Measurements from ENCODE around the gene NEU1.
"Not testable (repeated sequence)": the region's sequence is repeated elsewhere in the genome, so short reads cannot be mapped to it uniquely, and the experiment has no call there.

The NEU1 gene

DNA sequence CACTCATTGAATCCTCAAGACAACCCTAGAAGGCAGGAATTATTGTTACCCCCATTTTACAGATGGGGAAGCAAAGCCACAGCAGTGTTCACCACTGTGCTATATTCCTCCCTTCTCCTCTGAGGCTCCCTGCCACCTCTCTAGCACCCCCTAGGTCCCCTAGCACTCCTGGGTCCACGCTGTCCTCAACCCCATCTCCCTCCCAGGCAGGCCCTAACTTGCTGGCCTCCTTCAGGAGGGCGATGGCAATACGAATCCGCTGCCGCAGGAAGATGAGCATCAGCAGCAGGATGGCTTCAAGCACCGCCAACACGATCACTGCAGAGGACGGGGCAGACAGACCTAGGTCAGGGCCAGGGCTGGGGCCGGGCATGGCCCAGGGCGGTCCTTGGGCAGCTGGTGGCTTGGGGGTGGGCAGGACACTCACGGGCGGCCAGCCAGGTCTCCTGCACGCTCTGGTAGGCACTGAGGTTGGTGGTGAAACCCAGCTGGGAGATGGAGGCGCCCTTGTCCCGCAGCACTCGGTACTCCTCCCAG is 7.8 kb upstream of the NEU1 start:
- Mint-ChIP-seq H3K4me3 (no peak overlapping the region), H3K9me3 (ENCODE audit: low read depth) (no peaks in the 10 kb centered on the region), H3K27me3 (no peaks in the 10 kb centered on the region)

DNA sequence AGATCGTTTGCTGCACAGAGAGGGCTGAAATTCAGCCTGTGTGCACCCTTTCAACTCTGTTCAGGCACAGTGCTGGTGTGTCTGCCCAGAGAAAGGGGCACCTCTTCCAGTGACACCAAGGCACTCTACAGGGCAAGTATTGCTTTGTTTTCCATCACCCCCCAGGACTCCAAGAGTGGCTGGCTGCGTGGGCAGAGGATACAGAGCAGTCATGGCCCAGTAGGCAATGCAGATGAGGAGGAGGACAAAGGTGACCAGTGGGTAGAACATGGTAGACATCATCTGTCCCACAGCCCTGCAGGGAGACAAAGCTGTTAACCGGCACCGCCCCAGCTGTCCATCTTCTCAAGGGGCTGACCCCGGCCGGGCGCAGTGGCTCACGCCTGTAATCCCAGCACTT is 6.7 kb upstream of the NEU1 start:
- H3K27me3 Mint-ChIP-seq = no peaks in the 10 kb centered on the region
- H3K36me3 Mint-ChIP-seq = no peaks in the 10 kb centered on the region
- H3K4me3 Mint-ChIP-seq = no peak overlapping the region
- no peaks in the 10 kb centered on the region for H3K4me1 Mint-ChIP-seq (ENCODE audit: low read depth)
- H3K27ac Mint-ChIP-seq = no peak overlapping the region
- no peaks in the 10 kb centered on the region for H3K9me3 Mint-ChIP-seq (ENCODE audit: low read depth)

More for the DNA sequence above, 7.8 kb upstream of the NEU1 start:
- no peaks in the 10 kb centered on the region for H3K36me3 Mint-ChIP-seq
- no peak overlapping the region for H3K27ac Mint-ChIP-seq
- no peaks in the 10 kb centered on the region for H3K4me1 Mint-ChIP-seq (ENCODE audit: low read depth)

GRCh38 chr6:31868658-31868971 is 6.0 kb upstream of the NEU1 start:
- not testable (repeated sequence) for H3K27ac Mint-ChIP-seq; H3K27me3 Mint-ChIP-seq; H3K4me3 Mint-ChIP-seq; H3K9me3 Mint-ChIP-seq (ENCODE audit: low read depth); H3K4me1 Mint-ChIP-seq (ENCODE audit: low read depth); H3K36me3 Mint-ChIP-seq

DNA sequence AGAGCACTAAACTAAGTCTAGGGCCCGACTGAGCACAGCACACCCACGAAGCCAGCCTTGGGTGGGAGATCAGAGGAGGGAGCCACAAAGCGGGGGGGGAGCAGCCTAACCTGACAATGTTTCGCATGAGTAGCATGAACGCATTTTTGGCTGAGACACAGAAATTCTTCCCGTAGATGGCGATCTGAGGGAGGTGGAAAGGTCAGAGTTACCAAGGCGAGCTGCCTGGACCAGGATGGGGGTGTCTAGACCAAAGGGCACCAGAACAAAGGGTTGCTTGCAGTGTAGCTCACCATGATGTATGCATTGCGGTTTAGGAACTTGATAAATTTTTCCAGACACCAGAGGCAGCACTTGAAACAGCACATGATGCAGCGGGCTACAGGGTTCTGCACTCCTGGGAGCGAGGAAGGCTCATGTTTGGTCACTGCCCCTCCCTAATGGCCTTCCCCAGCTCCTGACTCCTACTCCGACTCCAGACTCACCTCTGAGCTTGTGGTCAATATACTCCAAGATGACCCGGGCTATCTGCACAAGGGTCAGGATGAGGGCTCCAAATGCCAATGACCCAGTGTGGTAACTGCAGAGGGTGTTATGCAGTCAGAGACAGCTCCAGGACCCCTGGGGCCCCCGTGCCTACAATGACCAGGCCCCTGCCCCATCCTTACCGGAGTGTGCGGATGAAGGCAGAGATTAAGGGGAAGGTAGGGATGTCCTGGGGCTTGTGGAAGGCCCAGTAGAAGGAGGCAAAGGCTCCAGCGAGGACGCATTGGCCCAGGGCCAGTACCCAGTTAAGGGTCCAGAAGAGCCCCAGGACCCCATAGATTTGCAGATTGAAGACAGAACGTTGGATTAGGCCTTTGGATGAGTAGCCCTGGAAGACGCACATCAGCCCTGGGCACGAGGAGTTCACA is 2.8 kb upstream of the NEU1 start:
- H3K4me1 Mint-ChIP-seq (ENCODE audit: low read depth) = peaks cover 19% of the 10 kb centered on the region
- no peak overlapping the region for H3K27ac Mint-ChIP-seq
- H3K4me3 Mint-ChIP-seq = peak overlapping the region; percentile 27
- no peaks in the 10 kb centered on the region for H3K36me3 Mint-ChIP-seq
- no peaks in the 10 kb centered on the region for H3K9me3 Mint-ChIP-seq (ENCODE audit: low read depth)
- H3K27me3 Mint-ChIP-seq = no peaks in the 10 kb centered on the region

DNA sequence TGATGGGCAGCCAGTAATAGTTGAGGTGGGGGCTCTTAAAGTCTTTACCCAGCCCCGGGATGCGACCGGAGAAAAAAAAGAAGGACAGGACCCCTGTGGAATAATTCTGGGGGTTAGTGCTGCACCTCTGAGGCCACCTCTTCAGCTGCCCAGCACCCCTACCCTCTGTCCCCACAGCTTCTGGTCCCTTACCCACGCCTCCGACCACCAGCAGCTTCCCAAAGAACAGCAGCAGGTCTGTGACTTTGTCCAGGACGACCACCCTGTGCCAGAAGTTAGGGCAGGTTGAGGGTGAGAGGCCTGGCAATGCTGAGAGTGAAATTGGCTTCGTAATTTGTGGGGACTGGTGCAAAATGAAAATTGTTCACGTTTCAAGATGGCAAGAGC is 2.2 kb upstream of the NEU1 start:
- Mint-ChIP-seq H3K36me3 (no peaks in the 10 kb centered on the region), H3K4me3 (peak overlapping the region; percentile 27), H3K4me1 (ENCODE audit: low read depth) (peaks cover 21% of the 10 kb centered on the region), H3K9me3 (ENCODE audit: low read depth) (no peaks in the 10 kb centered on the region), H3K27me3 (no peaks in the 10 kb centered on the region), H3K27ac (no peak overlapping the region)

DNA sequence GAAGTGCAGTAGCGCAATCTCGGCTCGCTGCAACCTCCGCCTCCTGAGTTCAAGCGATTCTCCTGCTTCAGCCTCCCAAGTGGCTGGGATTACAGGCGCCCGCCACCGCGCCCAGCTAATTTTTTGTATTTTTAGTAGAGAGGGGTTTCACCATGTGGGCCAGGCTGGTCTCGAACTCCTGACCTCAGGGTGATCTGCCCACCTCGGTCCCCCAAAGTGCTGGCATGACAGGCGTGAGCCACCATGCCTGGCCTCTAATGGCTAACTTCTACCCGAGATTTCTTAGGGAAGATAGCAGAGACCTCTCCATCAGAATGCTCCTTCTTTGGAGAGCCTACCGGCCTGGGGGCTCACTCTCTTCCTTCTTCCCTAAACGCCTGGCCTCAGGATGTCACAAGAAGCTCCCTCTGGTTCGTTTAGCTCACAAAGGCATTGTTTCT is 1.5 kb upstream of the NEU1 start:
- H3K27me3 Mint-ChIP-seq; H3K9me3 Mint-ChIP-seq (ENCODE audit: low read depth); H3K36me3 Mint-ChIP-seq: not testable (repeated sequence)
- peaks cover 21% of the 10 kb centered on the region for H3K4me1 Mint-ChIP-seq (ENCODE audit: low read depth)
- peak overlapping the region; percentile 90 for H3K27ac Mint-ChIP-seq
- H3K4me3 Mint-ChIP-seq = peak overlapping the region; percentile 94

DNA sequence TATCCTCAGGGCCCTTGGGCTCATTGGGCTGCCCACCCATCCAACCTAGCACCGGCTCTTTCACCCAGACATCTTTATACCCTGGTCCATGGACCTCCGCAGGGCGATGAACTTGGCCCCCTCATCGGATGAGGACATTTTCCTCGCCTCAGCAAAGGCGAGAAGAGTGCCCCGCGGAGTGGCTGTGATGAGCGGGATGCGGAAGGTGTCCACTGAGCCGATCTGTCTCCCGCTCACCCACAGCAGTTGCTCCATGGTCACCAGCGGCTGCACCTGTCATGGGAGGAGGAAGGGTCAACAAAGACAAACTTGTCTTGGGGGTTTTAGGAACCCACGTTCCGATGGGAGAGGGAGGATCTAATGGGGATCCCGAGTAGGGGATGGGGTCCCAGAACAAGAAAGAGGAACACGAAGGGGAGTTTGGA is 690 bp downstream of the NEU1 start:
- H3K9me3 Mint-ChIP-seq (ENCODE audit: low read depth) = no peaks in the 10 kb centered on the region
- peaks cover under 1% of the 10 kb centered on the region for H3K36me3 Mint-ChIP-seq
- H3K4me1 Mint-ChIP-seq (ENCODE audit: low read depth) = peaks cover 21% of the 10 kb centered on the region
- peak overlapping the region; percentile 94 for H3K4me3 Mint-ChIP-seq
- H3K27me3 Mint-ChIP-seq = no peaks in the 10 kb centered on the region
- peak overlapping the region; percentile 90 for H3K27ac Mint-ChIP-seq

- H3K4me3 Mint-ChIP-seq = peak overlapping the region; percentile 94
- peaks cover 2% of the 10 kb centered on the region for H3K36me3 Mint-ChIP-seq
- H3K4me1 Mint-ChIP-seq (ENCODE audit: low read depth) = peaks cover 21% of the 10 kb centered on the region
Observed at GRCh38 chr6:31861150-31861549, 1.5 kb downstream of the NEU1 start.

DNA sequence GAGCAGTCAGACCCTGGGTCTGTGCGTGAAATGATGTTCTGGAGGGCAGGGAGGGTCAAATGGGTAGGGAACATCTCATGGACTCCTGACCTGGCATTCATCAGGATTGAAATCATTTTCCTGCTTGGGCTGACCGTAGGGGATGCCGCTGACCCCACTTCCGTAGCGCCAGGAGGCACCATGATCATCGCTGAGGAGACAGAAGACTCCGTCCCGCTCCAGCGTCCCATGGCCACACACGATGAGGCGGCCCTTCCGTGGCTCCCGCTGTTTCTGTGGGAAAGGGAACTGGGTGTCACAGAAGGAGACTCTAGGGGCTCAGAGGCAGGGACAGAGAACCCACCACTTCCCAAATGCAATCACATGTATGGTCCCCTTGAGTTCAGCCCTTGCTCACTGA is 2.3 kb downstream of the NEU1 start:
- Mint-ChIP-seq H3K4me3 (no peak overlapping the region), H3K9me3 (ENCODE audit: low read depth) (no peaks in the 10 kb centered on the region), H3K36me3 (peaks cover 2% of the 10 kb centered on the region), H3K27ac (no peak overlapping the region), H3K27me3 (no peaks in the 10 kb centered on the region), H3K4me1 (ENCODE audit: low read depth) (peaks cover 21% of the 10 kb centered on the region)

More at GRCh38 chr6:31861150-31861549, 1.5 kb downstream of the NEU1 start:
- no peaks in the 10 kb centered on the region for H3K9me3 Mint-ChIP-seq (ENCODE audit: low read depth)
- no peaks in the 10 kb centered on the region for H3K27me3 Mint-ChIP-seq
- H3K27ac Mint-ChIP-seq = no peak overlapping the region

DNA sequence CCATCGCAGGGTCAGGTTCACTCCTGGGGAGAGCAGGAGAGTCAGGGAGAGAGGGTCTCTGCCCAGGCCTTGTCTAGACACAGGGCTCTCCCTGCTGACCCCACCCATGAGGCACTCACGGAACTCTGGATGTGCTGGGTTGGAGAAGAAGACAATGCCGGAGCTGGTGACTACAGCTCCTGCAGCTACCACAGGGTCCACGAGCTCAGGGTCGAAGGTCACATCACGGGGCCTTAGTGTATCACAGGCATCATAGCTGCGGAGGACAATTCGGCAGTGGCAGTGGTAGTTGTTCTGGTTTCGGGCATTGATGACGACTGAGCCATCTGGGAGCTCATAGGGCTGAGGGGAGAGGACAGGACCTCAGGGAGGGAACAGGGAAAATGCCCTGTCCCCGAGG is 2.7 kb downstream of the NEU1 start:
- Mint-ChIP-seq H3K27me3 (no peaks in the 10 kb centered on the region), H3K27ac (no peak overlapping the region), H3K9me3 (ENCODE audit: low read depth) (no peaks in the 10 kb centered on the region), H3K4me3 (no peak overlapping the region), H3K4me1 (ENCODE audit: low read depth) (peaks cover 21% of the 10 kb centered on the region), H3K36me3 (peaks cover 2% of the 10 kb centered on the region)

GRCh38 chr6:31858707-31859106 is 3.9 kb downstream of the NEU1 start:
- H3K36me3 Mint-ChIP-seq = peaks cover 2% of the 10 kb centered on the region
- H3K27ac Mint-ChIP-seq = no peak overlapping the region
- H3K27me3 Mint-ChIP-seq = no peaks in the 10 kb centered on the region
- H3K4me1 Mint-ChIP-seq (ENCODE audit: low read depth) = peaks cover 20% of the 10 kb centered on the region
- no peak overlapping the region for H3K4me3 Mint-ChIP-seq
- no peaks in the 10 kb centered on the region for H3K9me3 Mint-ChIP-seq (ENCODE audit: low read depth)

GRCh38 chr6:31857774-31858173 is 4.8 kb downstream of the NEU1 start:
- not testable (repeated sequence) for H3K36me3 Mint-ChIP-seq, H3K27ac Mint-ChIP-seq

DNA sequence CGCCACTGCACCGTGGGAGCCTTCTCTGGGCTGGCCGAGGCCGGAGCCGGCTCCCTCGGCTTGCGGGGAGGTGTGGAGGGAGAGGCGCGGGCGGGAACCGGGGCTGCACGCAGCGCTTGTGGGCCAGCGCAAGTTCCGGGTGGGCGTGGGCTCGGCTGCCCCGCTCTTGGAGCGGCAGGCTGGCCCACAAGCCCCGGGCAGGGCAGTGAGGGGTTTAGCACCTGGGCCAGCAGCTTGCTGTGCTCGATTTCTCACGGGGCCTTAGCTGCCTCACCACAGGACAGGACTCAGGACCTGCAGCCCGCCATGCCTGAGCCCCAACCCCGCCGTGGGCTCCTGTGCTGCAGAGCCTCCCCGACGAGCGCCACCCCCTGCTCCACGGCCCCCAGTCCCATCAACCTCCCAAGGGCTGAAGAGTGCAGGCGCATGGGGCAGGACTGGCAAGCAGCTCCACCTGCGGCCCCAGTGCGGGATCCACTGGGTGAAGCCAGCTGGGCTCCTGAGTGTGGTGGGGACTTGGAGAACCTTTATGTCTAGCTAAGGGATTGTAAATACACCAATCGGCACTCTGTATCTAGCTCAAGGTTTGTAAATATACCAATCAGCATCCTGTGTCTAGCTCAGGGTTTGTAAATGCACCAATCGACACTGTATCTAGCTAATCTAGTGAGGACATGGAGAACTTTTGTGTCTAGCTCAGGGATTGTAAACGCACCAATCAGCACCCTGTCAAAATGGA is 10.5 kb downstream of the NEU1 start:
- H3K27ac Mint-ChIP-seq; H3K9me3 Mint-ChIP-seq (ENCODE audit: low read depth); H3K4me3 Mint-ChIP-seq; H3K36me3 Mint-ChIP-seq; H3K4me1 Mint-ChIP-seq (ENCODE audit: low read depth); H3K27me3 Mint-ChIP-seq: not testable (repeated sequence)

More at GRCh38 chr6:31857774-31858173, 4.8 kb downstream of the NEU1 start:
- H3K27me3 Mint-ChIP-seq; H3K4me3 Mint-ChIP-seq; H3K9me3 Mint-ChIP-seq (ENCODE audit: low read depth): not testable (repeated sequence)
- peaks cover 16% of the 10 kb centered on the region for H3K4me1 Mint-ChIP-seq (ENCODE audit: low read depth)

- H3K27me3 Mint-ChIP-seq = no peaks in the 10 kb centered on the region
- H3K36me3 Mint-ChIP-seq = no peaks in the 10 kb centered on the region
- H3K9me3 Mint-ChIP-seq (ENCODE audit: low read depth) = no peaks in the 10 kb centered on the region
- no peaks in the 10 kb centered on the region for H3K4me1 Mint-ChIP-seq (ENCODE audit: low read depth)
- H3K27ac Mint-ChIP-seq = no peak overlapping the region
- H3K4me3 Mint-ChIP-seq = no peak overlapping the region
Observed at GRCh38 chr6:31851485-31851832, 11.2 kb downstream of the NEU1 start.

GRCh38 chr6:31850765-31851484 is 11.7 kb downstream of the NEU1 start:
- H3K4me1 Mint-ChIP-seq (ENCODE audit: low read depth) = no peaks in the 10 kb centered on the region
- no peak overlapping the region for H3K27ac Mint-ChIP-seq
- no peaks in the 10 kb centered on the region for H3K27me3 Mint-ChIP-seq
- H3K9me3 Mint-ChIP-seq (ENCODE audit: low read depth) = no peaks in the 10 kb centered on the region
- H3K36me3 Mint-ChIP-seq = no peaks in the 10 kb centered on the region
- no peak overlapping the region for H3K4me3 Mint-ChIP-seq
